SU-DHL-6 (cell line): ENCODE measurements around the gene RRAS2.

Experiments used
- CTCF ChIP-seq: fragments of 200-600 bp; sonication (generic); IDR thresholded peaks from one replicate; pipeline ENCODE4 v1.5.1; 2017; ENCODE audit warnings: antibody characterized with exemption, mild to moderate bottlenecking, low read length, moderate library complexity; ENCODE audit not compliant: insufficient read depth, poor library complexity, severe bottlenecking
- EZH2phosphoT487 ChIP-seq: fragments of 200-600 bp; sonication (generic), shearing (Covaris generic); conservative IDR thresholded peaks from 2 replicates; pipeline ENCODE4 v1.6.1; 2018; ENCODE audit warnings: mild to moderate bottlenecking, antibody characterized with exemption, low read length, moderate library complexity, mixed read lengths

GRCh38 chr11:14249121-14249963 is 109.6 kb downstream of the RRAS2 start:
- TF ChIP-seq CTCF (peak; percentile 98), EZH2phosphoT487 (no peak)
